GM19467 (cell line): ENCODE results near the gene SVIL.
"Not testable (repeated sequence)": the region's sequence is repeated elsewhere in the genome, so short reads cannot be mapped to it uniquely, and the experiment has no call there.

ENCODE experiments used
- ATAC-seq: cut with Tn5 transposase; IDR thresholded peaks from one replicate; pipeline ENCODE4 v1.9.1; 2021; ENCODE audit warnings: mild to moderate bottlenecking, moderate library complexity; ENCODE audit not compliant: unreplicated experiment

The SVIL gene

DNA sequence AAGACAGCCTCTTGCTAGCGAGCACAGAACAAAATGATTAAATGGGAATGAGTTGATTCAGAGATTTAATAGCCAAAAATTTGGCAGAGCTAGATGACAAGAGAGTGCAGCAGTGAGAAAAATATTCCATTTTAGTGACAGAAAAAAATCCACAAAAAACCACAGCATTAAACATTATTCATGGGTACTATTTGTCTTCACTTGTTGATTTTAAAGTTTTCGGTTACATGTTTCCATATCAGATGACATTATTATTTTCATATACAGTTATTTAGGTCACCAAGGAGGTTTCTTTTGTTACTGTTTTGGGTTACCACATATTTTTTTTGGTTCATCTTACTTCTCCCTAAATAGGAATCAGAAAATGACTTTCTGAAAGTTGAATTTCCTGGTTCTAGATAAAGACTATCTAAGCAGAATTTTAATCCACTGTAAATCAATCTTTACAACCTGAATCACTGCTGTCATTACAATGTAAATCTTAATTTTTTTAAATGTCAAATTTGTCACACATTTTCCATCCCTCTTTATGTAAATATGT lies 87.9 kb downstream of the SVIL start:
- no peak for ATAC-seq

DNA sequence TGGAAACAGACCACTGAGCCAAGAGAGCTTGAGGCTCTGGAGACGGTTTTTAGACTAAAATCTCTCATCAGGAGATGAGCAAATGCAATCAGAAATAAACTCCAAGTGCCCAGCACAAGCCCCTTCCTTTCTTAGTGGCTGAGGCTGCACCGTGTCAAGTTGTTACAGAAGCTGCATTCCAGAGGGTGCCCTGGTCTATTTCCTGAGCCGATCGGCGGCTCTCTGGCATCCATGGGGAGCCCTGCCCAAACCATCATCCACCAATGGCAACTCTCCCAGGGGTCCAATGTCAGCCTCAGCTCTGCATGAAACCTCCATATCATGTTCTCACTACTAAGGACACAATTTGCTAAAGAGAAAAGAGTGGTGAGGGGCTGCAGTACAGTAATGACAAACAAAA lies 89.6 kb downstream of the SVIL start:
- ATAC-seq: no peak

DNA sequence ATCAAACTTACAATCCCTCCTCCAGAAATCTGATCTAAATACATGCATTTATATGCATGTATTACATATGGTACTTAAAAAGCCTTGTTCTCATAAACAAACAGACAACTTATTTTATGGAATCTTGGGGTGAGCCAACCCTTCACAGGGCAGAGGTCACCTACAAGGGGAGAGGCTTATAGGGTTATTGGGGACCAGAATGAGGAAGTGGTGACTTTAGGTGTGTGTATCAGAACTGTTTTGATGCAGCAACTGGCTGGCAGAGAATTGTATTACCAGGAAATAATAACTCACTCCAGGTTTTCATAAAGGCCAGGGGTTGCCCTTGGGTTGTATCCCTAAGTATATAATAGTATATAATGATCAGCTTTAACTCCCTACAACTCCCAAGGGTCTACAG lies 91.1 kb downstream of the SVIL start:
- no peak for ATAC-seq

DNA sequence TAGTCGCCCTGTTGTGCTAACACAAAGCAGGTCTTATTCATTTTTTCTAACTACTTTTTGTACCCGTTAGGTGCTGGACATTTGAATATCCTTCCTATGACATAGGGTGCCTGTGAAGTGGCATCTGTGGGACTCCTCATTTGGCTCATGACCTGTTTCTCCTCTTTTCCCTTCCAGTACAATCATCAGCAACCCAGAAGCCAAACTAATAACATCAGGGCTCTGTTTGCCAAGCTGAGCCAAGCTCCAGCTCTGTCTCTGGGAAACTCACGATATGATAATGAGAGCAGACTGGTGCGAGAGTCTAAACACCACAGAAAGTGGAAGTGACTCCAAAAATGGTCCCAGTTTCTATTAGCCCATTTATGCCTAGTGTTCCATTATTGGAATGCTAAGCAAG lies 92.0 kb downstream of the SVIL start:
- no peak for ATAC-seq

GRCh38 chr10:29541422-29542210 lies 93.2 kb downstream of the SVIL start:
- no peak for ATAC-seq

DNA sequence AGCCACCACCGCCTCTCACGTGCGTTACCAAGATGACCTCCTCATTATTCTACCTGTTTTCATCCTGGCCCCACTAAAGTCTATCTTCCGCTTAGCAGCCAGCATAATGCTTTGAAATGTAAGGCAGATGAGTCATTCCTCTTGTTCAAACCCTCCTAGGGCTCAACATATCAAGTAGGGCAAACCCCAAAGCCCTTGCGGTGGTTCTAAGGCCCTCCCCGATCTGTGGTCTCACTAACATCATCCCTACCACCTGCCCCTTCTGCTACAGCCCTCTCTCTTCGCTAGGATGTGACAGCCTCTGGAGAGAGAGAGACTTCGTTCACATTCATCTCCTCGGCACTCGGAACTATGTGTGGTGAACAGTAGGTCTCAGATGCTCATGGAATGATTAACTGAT lies 94.8 kb downstream of the SVIL start:
- no peak for ATAC-seq

GRCh38 chr10:29539412-29539811 lies 95.4 kb downstream of the SVIL start:
- ATAC-seq: no peak

DNA sequence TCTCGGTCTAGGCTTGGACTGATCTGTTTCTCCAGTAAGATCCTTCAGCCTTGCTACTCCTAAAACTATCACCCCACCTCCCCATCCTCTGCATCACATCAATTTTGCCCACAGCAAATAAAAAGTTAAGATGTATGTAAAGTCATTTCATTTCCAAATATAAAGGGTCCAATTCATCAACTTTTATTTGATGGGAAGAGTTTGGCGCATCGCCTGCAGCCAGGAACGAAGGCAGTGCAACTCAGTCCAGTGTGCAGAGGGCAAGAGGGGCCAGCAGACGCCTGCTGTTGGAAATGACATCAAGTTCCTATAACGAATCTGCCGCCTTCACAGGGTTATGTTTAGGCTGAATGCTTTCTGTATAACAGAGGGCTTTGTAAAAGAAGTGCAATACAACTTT lies 97.0 kb downstream of the SVIL start:
- no peak for ATAC-seq

GRCh38 chr10:29536691-29537090 lies 98.1 kb downstream of the SVIL start:
- ATAC-seq: not testable (repeated sequence)

- ATAC-seq: no peak
These were observed 98.9 kb downstream of the SVIL start for GRCh38 chr10:29535778-29536453.

DNA sequence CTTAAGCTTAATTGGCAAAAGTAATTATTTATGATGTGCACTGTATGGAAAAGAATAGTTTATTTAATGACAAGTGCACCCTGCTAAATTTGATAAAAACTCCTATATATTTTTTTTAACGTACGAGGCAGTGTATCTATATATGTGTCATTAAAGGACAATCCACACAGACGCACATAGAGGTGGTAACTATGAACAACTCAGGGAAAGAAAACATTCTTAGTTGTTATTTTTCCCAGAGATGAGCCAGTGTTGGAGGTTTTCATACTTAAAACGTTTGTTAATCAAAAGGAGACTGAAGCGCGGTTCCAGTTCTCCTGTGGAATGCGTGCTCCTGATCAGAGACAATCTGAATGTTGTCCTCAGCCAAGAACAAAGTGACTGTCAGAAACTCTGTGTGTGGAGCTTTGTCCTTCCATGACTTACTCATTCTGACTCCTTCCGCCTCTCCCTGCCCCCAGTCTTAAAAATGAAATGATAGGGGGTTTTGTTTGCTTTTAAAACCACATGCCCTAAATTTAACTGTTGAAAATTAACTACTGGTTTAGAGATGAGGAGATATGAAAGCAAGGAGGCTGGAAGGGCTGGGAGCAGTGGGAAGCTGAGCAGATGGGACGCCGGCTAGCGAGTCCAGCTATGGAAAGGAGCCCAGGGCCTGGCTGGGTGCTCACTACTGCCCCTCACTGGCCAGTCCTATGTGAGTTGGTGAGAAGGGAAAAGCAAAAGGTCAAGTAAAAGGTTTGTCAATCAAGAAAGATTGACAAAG lies 99.6 kb downstream of the SVIL start:
- ATAC-seq: no peak

DNA sequence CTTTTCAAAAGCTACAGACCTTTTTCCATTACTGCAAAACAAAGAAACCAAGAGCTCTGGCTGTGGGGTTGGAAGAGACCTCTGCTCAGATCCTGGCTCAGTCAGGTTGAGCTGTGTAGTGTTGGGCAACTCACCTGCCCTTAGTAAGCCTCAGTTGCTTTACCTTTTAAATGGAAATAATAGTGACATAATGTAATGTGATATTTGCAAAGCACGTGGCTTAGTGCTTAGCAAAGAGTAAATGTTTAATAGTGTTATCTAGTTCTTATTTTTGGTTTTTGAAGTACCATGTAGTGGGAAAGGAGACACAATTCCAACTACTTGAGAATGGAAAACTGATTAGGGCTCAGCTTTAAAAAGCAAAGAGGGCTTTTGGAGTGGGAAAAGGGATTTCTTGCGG lies 100.2 kb downstream of the SVIL start:
- ATAC-seq: no peak

DNA sequence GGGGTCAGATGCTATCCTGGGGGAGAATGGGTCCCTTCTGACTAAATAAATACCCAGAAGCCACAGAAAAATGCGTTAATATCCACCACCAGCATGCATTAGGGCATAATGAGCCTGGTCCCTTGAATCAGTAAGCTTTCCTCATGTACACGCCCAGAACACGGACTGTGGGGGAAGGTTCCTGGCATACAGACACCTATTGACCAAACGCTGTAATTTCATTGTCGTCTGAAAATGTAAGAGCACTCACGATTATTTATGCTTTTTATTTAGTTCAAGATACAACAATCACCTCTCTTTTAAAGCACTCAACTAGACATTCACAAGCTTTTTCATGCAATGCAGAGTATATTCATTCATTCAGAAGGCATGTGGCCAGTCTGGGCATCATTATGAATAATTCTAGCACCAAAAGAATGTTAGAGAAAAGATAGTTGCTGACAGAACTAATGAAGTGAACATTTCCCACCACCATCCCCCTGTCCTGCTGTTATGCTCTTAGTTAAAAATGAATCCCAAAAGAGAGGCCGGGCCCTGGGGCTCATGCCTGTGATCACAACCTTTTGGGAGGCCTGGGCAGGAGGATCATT lies 101.0 kb downstream of the SVIL start:
- ATAC-seq: no peak

- no peak for ATAC-seq
These were observed 101.7 kb downstream of the SVIL start for GRCh38 chr10:29533046-29533445.

- ATAC-seq: no peak
These were observed 102.4 kb downstream of the SVIL start for GRCh38 chr10:29532256-29532878.

DNA sequence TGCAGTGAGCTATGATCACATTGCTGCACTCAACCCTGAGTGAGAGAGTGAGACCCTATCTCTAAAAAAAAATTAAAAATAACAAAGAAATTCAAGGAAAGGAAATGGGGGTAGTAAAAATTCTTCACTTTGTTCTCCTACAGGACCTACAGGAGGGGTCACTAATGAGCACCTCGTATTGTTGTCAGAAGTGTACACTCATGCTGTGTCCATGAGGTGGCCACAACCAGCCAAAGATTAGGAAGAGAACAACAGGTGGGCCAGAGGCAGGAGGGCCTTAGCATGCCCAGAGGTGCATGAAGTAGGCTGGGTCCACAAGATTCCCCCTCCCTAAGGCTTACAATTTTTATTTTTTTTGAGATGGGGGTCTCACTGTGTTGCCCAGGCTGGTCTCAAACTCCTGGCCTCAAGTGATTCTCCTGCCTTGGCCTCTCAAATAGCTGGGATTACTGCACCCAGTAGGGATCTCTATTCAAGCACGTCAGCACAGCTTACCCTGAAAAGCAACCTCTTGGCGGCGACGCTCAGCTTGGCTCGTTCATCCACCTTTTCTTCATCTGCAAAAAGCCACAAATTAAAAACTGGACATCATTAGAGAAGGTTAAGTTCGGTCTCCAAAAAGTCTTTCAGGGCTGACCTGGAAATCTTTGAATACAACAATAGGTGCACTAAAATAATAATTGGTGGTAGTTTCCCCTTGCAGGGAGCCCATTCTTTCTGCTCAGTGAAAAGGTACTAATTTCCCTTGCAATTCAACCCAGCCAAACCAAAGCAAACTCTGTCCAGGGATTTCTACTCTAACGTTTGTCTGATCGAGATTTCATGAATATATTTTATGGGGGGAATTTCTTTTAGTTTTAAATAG lies 104.4 kb downstream of the SVIL start:
- no peak for ATAC-seq

GRCh38 chr10:29529146-29529545 lies 105.6 kb downstream of the SVIL start:
- ATAC-seq: no peak

DNA sequence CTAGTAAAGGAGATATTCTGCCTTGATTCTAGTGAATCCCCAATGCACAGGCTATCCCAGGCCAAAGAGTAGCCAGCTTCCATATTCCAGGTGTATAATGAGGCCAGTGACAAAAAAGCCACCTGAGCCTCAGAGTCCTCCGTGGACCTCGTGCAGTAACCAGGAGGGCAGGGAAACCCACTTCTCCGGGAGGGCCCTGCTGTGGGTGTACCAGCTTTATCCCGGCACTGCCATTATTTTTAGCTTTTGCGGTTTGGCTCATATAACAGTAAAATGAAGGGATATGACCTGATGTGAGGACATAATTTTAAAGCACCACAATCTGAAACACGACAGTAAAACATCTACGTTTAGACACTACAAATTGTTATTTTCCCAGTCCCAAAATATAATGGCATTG lies 109.0 kb downstream of the SVIL start:
- ATAC-seq: no peak

GRCh38 chr10:29524720-29525119 lies 110.1 kb downstream of the SVIL start:
- no peak for ATAC-seq

GRCh38 chr10:29524294-29524693 lies 110.5 kb downstream of the SVIL start:
- ATAC-seq: no peak
